Fibroblast of lung (primary cell): ENCODE data around the gene RBL2.

Experiments
- CTCF ChIP-seq, 2 donors: IDR thresholded peaks in 1 of 2; conservative IDR thresholded peaks in 1 of 2; 1 replicate in 1 of 2; 2 replicates in 1 of 2; pipeline ENCODE4 v1.5.1; 2011 to 2012; ENCODE audit warnings: low read length in 2 of 2, control low read depth in 1 of 2, inconsistent platforms in 1 of 2, low read depth in 1 of 2, mild to moderate bottlenecking in 1 of 2
- EZH2 ChIP-seq: IDR thresholded peaks from 2 replicates; pipeline ENCODE4 v1.5.1; 2012; ENCODE audit warnings: low read length, control low read depth, mild to moderate bottlenecking; ENCODE audit errors: missing control alignments

DNA sequence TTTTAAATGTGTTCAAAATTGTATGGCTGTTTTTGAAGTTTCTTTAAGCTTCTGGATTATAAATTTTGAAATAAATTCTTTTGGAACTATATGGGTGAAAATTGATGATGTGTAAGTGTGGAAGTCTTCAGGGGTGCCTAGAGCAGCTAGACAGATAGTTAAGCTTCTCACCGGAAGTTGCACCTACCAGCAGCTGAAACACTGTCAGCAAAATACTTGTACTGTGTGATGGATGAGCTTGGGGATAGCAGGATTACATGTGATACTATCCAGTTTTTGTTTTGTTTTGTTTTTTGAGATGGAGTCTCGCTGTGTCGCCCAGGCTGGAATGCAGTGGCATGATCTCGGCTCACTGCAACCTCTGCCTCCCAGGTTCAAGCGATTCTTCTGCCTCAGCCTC lies 19.7 kb downstream of the RBL2 start:
- TF ChIP-seq CTCF (conservative IDR thresholded peaks at IDR 0.05 in 1 of 2, IDR thresholded peaks at IDR 0.05 in 1 of 2; ENCODE audit: low read depth in 1 of 2, low read length in 2 of 2) (no peak), EZH2 (no peak)
